Heart left ventricle (tissue), 13 donors: ENCODE data around the gene DMBX1.

Experiments used
- POLR2A ChIP-seq, 2 donors: fragments of 450-650 bp; IDR thresholded peaks; one replicate each; pipeline ENCODE4 v1.6.1; 2017; ENCODE audit warnings: antibody characterized with exemption in 2 of 2, mild to moderate bottlenecking in 2 of 2, moderate library complexity in 2 of 2
- TF ChIP-seq, protein P1 (sequence below), 12 donors: fragments of 200-600 bp; sonication (generic) in 4 of 12; IDR thresholded peaks; one replicate each; pipeline versions ENCODE4 v1.5.0 to v1.8.0; 2018 to 2022; ENCODE audit warnings: antibody characterized with exemption in 12 of 12, mild to moderate bottlenecking in 5 of 12
- donor health status: ischemic (EF 13 %, LVEDD 7.1; RV severe dilation, severe dysfunction).
- donor health status: DM: no; HTN: yes; CAD: no.
- donor health status: DM: no; HTN: no; CAD: no.
- donor health status: ischemic (EF 25% LVEDD 6.9; RV normal size, moderate dysfunction).
- donor health status: ischemic (EF 25% LVEDD 5.7; RV mildly dilated, moderate dysfunction).
- donor health status: ischemic (EF 35%, LVEDD 5.7; RV mildly dilated, moderate dysfunction).
- donor health status: nonischemic (EF 11% LVEDD 7.7; RV severe dilation, severe dysfunction).
- donor health status: DM: yes; HTN: yes; CAD: no.
- donor health status: PGD.
- donor health status: ischemic (EF 29% LVEDD 5.4; RV normal size, mild dysfunction).
- donor health status: nonischemic (EF 23%, LVEDD 6.1; RV moderate dilation, normal function).

DNA sequence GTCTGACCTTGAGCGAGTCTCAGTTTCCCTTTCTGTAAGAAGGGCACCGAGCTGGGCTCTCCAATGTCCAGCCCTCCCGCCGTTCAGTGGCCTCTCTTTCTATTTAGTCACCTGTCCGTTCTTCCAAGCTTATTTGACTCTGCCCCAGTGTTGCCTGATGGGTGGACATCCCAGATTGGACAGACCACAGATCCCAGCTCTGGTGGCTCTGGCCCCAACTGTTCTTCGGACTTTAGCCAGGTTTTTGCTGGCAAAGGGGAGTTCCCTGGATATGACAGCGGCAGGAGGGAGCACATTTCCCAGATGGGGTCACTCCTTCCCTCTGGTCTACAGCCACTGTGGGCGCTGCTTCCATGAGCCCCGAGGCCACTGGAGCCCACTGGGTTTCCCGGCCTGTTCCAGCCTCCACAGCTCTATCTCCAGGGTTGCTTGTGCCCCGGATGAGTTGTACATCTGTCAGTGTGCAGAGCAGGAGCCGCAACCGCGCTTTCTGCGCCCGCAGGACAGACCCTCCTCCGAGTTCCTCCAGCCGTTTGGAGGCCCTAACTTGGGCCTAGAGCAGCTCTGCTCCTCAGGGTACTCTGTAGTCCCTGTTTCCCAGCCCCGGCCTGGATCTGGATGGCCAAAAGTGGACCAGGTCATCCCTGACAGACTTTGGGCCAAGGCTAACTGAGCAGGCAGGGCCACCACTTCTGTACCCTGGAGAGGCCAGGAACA, 3.8 kb downstream of the DMBX1 start:
- TF ChIP-seq POLR2A (IDR thresholded peaks at IDR 0.05), result no peak
- TF ChIP-seq, protein P1, sequence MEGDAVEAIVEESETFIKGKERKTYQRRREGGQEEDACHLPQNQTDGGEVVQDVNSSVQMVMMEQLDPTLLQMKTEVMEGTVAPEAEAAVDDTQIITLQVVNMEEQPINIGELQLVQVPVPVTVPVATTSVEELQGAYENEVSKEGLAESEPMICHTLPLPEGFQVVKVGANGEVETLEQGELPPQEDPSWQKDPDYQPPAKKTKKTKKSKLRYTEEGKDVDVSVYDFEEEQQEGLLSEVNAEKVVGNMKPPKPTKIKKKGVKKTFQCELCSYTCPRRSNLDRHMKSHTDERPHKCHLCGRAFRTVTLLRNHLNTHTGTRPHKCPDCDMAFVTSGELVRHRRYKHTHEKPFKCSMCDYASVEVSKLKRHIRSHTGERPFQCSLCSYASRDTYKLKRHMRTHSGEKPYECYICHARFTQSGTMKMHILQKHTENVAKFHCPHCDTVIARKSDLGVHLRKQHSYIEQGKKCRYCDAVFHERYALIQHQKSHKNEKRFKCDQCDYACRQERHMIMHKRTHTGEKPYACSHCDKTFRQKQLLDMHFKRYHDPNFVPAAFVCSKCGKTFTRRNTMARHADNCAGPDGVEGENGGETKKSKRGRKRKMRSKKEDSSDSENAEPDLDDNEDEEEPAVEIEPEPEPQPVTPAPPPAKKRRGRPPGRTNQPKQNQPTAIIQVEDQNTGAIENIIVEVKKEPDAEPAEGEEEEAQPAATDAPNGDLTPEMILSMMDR (IDR thresholded peaks at IDR 0.05), result no peak
